GM23338 (cell line): ENCODE data around the gene RBM38. TPM values are rescaled to one million over a fixed set of nuclear protein-coding genes. Genes with fewer than 3 reads are reported as not detected.

Source experiments
- ATAC-seq: fragments of 200-7000 bp; cut with Tn5 transposase; 3 replicates; pipeline ENCODE4 v1.9.1; 2020
- DNase-seq: peaks from one replicate; pipeline ENCODE4 v3.0.0-alpha.2; 2015; ENCODE audit warnings: low spot score
- H2AFZ ChIP-seq: fragments of 200-600 bp; sonication (generic); 2 replicates; pipeline ENCODE4 v1.8.0; 2016; ENCODE audit warnings: antibody characterized with exemption, mild to moderate bottlenecking, moderate library complexity
- H3F3A ChIP-seq: fragments of 200-600 bp; sonication (generic); replicated peaks from 2 replicates; pipeline ENCODE4 v1.8.0; 2017; ENCODE audit warnings: antibody characterized with exemption, mixed run types, low read depth
- H3K27ac ChIP-seq: fragments of 200-600 bp; sonication (generic); 2 replicates; pipeline ENCODE4 v1.6.1; 2016; ENCODE audit warnings: low read depth
- H3K27me3 ChIP-seq: fragments of 200-600 bp; sonication (generic); 2 replicates; pipeline ENCODE4 v1.8.0; 2016; ENCODE audit warnings: mild to moderate bottlenecking, mixed run types, moderate library complexity; ENCODE audit not compliant: insufficient read depth
- H3K36me3 ChIP-seq: fragments of 200-600 bp; sonication (generic); 2 replicates; pipeline ENCODE4 v1.8.0; 2016; ENCODE audit warnings: mild to moderate bottlenecking; ENCODE audit not compliant: insufficient read depth
- H3K4me1 ChIP-seq: fragments of 200-600 bp; sonication (generic); 2 replicates; pipeline ENCODE4 v1.8.0; 2016; ENCODE audit warnings: mild to moderate bottlenecking, moderate library complexity; ENCODE audit not compliant: insufficient read depth
- H3K4me2 ChIP-seq: fragments of 200-600 bp; sonication (generic); 2 replicates; pipeline ENCODE4 v1.7.1; 2017; ENCODE audit warnings: mixed run types
- H3K4me3 ChIP-seq: fragments of 200-600 bp; sonication (generic); 2 replicates; pipeline ENCODE4 v1.6.1; 2016; ENCODE audit warnings: mixed run types
- H3K79me2 ChIP-seq: fragments of 200-600 bp; sonication (generic); replicated peaks from 2 replicates; pipeline ENCODE4 v1.8.0; 2017; ENCODE audit warnings: mild to moderate bottlenecking; ENCODE audit not compliant: insufficient read depth
- H3K9me2 ChIP-seq: fragments of 200-600 bp; sonication (generic); 2 replicates; pipeline ENCODE4 v1.8.0; 2017; ENCODE audit not compliant: insufficient read depth
- H4K20me1 ChIP-seq: fragments of 200-600 bp; sonication (generic); replicated peaks from 2 replicates; pipeline ENCODE4 v1.8.0; 2017; ENCODE audit warnings: mild to moderate bottlenecking; ENCODE audit not compliant: insufficient read depth
- H3K27ac Mint-ChIP-seq: 2 replicates; pipeline ENCODE4 v1.8.0; 2020; ENCODE audit warnings: inconsistent platforms, mild to moderate bottlenecking, moderate library complexity, mixed read lengths
- H3K27me3 Mint-ChIP-seq: 3 replicates; pipeline ENCODE4 v1.8.0; 2022; ENCODE audit warnings: low read depth, mild to moderate bottlenecking, moderate library complexity, mixed read lengths, inconsistent platforms; ENCODE audit not compliant: insufficient read depth, poor library complexity
- H3K36me3 Mint-ChIP-seq: 3 replicates; pipeline ENCODE4 v1.8.0; 2021; ENCODE audit warnings: low read depth, mild to moderate bottlenecking, inconsistent platforms, moderate library complexity, mixed read lengths
- H3K4me1 Mint-ChIP-seq: 3 replicates; pipeline ENCODE4 v1.8.0; 2020; ENCODE audit warnings: mild to moderate bottlenecking, inconsistent platforms, mixed read lengths
- H3K4me3 Mint-ChIP-seq: 3 replicates; pipeline ENCODE4 v1.8.0; 2021; ENCODE audit warnings: moderate library complexity, mild to moderate bottlenecking, inconsistent platforms, mixed read lengths
- H3K9me3 Mint-ChIP-seq: 3 replicates; pipeline ENCODE4 v1.8.0; 2020; ENCODE audit warnings: moderate library complexity, mild to moderate bottlenecking, inconsistent platforms, mixed read lengths
- CREB1 ChIP-seq: fragments of 250-450 bp; sonication (Bioruptor Pico); IDR thresholded peaks from 2 replicates; pipeline ENCODE4 v1.5.0; 2020; ENCODE audit warnings: low read depth, mild to moderate bottlenecking, moderate library complexity
- EZH2phosphoT487 ChIP-seq: fragments of 200-600 bp; sonication (generic); IDR thresholded peaks from one replicate; pipeline ENCODE4 v1.8.1; 2018; ENCODE audit warnings: antibody characterized with exemption; ENCODE audit not compliant: unreplicated experiment
- POLR2AphosphoS5 ChIP-seq: IDR thresholded peaks from 2 replicates; pipeline ENCODE4 v1.6.1; 2016; ENCODE audit warnings: antibody characterized with exemption, low read depth
- STAT1 ChIP-seq: IDR thresholded peaks from one replicate; pipeline ENCODE4 v1.6.1; 2016; ENCODE audit warnings: antibody characterized with exemption; ENCODE audit not compliant: unreplicated experiment
- ZNF114 ChIP-seq: fragments of 250-450 bp; sonication (Bioruptor Pico); IDR thresholded peaks from 2 replicates; pipeline ENCODE4 v1.5.0; 2020; ENCODE audit warnings: mild to moderate bottlenecking, moderate library complexity
- ZNF331 ChIP-seq: fragments of 250-450 bp; sonication (Bioruptor Pico); IDR thresholded peaks from 2 replicates; pipeline ENCODE4 v1.5.0; 2020; ENCODE audit warnings: low read depth, mild to moderate bottlenecking, moderate library complexity
- polyA plus RNA-seq: library from polyadenylated mRNA; unstranded; fragments of >200 nt; fragmentation: Nextera tagmentation; extraction: Ambion mirVana; gene quantifications from 2 replicates; pipeline ENCODE4 v1.2.1, GENCODE V29; 2016
- total RNA-seq: library from RNA; depleted of rRNA; stranded (reverse); fragments of >200 nt; shearing (Covaris generic); gene quantifications from 2 replicates; pipeline ENCODE4 v1.2.3, GENCODE V29; 2014
- TF ChIP-seq, protein P1 (sequence below): IDR thresholded peaks from one replicate; pipeline ENCODE4 v1.6.1; 2018; ENCODE audit warnings: antibody characterized with exemption; ENCODE audit not compliant: unreplicated experiment
- TF ChIP-seq, protein P2 (sequence below), 2 experiments: fragments of 200-600 bp in 1 of 2; sonication (generic) in 1 of 2; conservative IDR thresholded peaks; 2 replicates each; pipeline versions ENCODE4 v1.5.1 to v1.6.1; 2016 to 2017; ENCODE audit warnings: antibody characterized with exemption in 2 of 2, low read depth in 2 of 2, mild to moderate bottlenecking in 2 of 2, moderate library complexity in 1 of 2

RBM38 gene
- total and polyA plus RNA-seq, 2 experiments from 2014 or later = 22.9 to 80.5 TPM

DNA sequence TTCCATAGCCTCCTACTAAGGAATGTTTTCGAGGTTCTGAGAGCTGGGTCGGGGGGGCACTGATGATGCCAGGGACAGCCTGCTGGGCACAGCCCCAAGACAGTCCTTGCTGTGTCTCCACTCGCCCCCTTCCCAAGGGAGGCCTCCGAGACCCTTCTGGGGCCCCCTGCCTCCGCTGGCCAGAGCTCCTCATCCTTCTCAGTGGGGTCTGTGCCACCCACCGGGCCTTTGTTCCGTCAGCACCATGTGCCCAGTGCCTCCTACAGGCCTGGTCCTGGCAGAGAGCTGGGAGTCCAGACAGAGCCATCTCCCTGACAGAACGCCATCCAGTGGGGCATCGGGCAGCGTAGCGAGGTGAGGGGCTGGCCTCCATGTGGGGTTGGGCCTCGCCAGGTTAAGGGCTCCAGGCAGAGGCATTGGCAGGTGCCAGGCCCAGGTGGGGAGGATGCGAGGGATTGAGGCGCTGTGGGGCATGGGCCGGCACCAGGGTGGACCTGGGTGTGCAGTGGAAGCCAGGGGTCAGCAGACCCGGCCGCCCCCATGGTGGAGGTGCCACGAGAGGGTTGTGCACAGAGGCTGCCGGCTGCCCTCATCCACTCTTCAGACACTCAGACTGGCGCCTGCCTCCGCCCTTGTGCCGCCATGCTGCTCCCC is 13.3 kb downstream of the RBM38 start (continued):
- TF ChIP-seq ZNF331 (no peak), ZNF114 (no peak), EZH2phosphoT487 (no peak), CREB1 (CRISPR knock-in tag) (no peak), STAT1 (no peak), POLR2AphosphoS5 (no peak)
- TF ChIP-seq, protein P1, sequence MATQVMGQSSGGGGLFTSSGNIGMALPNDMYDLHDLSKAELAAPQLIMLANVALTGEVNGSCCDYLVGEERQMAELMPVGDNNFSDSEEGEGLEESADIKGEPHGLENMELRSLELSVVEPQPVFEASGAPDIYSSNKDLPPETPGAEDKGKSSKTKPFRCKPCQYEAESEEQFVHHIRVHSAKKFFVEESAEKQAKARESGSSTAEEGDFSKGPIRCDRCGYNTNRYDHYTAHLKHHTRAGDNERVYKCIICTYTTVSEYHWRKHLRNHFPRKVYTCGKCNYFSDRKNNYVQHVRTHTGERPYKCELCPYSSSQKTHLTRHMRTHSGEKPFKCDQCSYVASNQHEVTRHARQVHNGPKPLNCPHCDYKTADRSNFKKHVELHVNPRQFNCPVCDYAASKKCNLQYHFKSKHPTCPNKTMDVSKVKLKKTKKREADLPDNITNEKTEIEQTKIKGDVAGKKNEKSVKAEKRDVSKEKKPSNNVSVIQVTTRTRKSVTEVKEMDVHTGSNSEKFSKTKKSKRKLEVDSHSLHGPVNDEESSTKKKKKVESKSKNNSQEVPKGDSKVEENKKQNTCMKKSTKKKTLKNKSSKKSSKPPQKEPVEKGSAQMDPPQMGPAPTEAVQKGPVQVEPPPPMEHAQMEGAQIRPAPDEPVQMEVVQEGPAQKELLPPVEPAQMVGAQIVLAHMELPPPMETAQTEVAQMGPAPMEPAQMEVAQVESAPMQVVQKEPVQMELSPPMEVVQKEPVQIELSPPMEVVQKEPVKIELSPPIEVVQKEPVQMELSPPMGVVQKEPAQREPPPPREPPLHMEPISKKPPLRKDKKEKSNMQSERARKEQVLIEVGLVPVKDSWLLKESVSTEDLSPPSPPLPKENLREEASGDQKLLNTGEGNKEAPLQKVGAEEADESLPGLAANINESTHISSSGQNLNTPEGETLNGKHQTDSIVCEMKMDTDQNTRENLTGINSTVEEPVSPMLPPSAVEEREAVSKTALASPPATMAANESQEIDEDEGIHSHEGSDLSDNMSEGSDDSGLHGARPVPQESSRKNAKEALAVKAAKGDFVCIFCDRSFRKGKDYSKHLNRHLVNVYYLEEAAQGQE = no peak
- TF ChIP-seq, protein P2, sequence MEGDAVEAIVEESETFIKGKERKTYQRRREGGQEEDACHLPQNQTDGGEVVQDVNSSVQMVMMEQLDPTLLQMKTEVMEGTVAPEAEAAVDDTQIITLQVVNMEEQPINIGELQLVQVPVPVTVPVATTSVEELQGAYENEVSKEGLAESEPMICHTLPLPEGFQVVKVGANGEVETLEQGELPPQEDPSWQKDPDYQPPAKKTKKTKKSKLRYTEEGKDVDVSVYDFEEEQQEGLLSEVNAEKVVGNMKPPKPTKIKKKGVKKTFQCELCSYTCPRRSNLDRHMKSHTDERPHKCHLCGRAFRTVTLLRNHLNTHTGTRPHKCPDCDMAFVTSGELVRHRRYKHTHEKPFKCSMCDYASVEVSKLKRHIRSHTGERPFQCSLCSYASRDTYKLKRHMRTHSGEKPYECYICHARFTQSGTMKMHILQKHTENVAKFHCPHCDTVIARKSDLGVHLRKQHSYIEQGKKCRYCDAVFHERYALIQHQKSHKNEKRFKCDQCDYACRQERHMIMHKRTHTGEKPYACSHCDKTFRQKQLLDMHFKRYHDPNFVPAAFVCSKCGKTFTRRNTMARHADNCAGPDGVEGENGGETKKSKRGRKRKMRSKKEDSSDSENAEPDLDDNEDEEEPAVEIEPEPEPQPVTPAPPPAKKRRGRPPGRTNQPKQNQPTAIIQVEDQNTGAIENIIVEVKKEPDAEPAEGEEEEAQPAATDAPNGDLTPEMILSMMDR (conservative IDR thresholded peaks at IDR 0.05; ENCODE audit: low read depth in 2 of 2) = no peak

DNA sequence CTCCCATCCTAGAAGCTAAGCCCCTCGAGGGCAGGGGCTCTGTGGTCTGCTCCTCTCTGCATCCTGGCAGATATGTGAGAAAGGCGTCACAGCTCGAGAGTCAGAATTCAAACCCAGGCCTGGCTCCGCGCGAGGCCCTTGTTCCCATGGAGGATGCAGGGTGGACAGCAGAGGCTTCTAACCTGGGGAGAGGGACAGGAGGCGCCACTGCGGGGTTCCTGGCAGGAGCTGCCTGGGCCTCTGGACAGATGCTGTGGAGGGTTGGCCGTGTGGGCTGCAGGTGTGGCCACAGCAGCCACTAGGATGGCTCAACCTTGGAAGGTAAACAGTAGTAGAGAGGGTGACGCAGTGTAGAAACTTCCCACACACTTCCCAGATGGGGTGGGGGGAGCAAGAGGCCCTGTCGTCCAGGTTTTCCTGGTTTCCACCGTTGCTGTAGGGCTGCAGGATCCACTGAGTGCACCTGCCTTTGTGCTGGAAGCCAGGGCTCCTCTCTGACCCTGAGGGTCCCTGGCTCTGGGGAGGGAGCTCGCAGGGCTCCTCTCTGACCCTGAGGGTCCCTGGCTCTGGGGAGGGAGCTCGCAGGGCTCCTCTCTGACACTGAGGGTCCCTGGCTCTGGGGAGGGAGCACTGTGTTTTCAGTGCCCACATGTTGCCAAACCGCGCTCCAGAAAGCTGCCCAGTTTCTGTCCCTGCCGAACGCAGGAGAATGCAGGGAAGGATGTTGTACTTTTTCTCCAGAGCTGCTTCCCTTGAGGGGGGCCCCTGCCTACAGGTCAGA is 14.2 kb downstream of the RBM38 start:
- Histone ChIP-seq H3K79me2 (peaks cover 24% of the 10 kb centered on the region), H3K4me2 (no peak overlapping the region), H3K36me3 (peaks cover 13% of the 10 kb centered on the region; the same call in 1 of the 2 replicates), H3K4me1 (no peaks in the 10 kb centered on the region), H3K9me2 (no peaks in the 10 kb centered on the region), H3F3A (no peaks in the 10 kb centered on the region), H3K4me3 (no peak overlapping the region), H4K20me1 (peaks cover 6% of the 10 kb centered on the region), H3K27me3 (no peaks in the 10 kb centered on the region), H3K27ac (no peak overlapping the region), H2AFZ (no peak overlapping the region)
- Mint-ChIP-seq H3K27me3 (peaks cover 9% of the 10 kb centered on the region), H3K4me3 (no peak overlapping the region), H3K9me3 (no peaks in the 10 kb centered on the region), H3K4me1 (no peaks in the 10 kb centered on the region), H3K27ac (no peak overlapping the region), H3K36me3 (peaks cover 43% of the 10 kb centered on the region)
- TF ChIP-seq, protein P1 = no peak
- ATAC-seq (no peak), DNase-seq (no peak)
